HEK293T (cell line): ENCODE data around the gene PLEKHA6.

Source experiments
- ARNT ChIP-seq: fragments of 450-650 bp; IDR thresholded peaks from 2 replicates; pipeline ENCODE4 v1.6.1; 2017; ENCODE audit warnings: mild to moderate bottlenecking
- CTBP1 ChIP-seq: fragments of 450-650 bp; IDR thresholded peaks from 2 replicates; pipeline ENCODE4 v1.6.1; 2016; ENCODE audit warnings: borderline replicate concordance
- ELF4 ChIP-seq: fragments of 450-650 bp; IDR thresholded peaks from 2 replicates; pipeline ENCODE4 v1.6.1; 2017; ENCODE audit warnings: antibody characterized with exemption
- FOXA1 ChIP-seq: fragments of 450-650 bp; IDR thresholded peaks from 2 replicates; pipeline ENCODE4 v1.6.1; 2016; ENCODE audit warnings: mild to moderate bottlenecking
- FOXK2 ChIP-seq: fragments of 450-650 bp; IDR thresholded peaks from 2 replicates; pipeline ENCODE4 v1.6.1; 2016; ENCODE audit warnings: mild to moderate bottlenecking
- FOXM1 ChIP-seq: fragments of 450-650 bp; IDR thresholded peaks from 2 replicates; pipeline ENCODE4 v1.6.1; 2017; ENCODE audit warnings: mild to moderate bottlenecking, borderline replicate concordance
- PKNOX1 ChIP-seq: fragments of 450-650 bp; IDR thresholded peaks from 2 replicates; pipeline ENCODE4 v1.6.1; 2016
- SP1 ChIP-seq: fragments of 450-650 bp; IDR thresholded peaks from 2 replicates; pipeline ENCODE4 v1.6.1; 2017

- TF ChIP-seq ARNT (no peak), ELF4 (no peak), PKNOX1 (no peak), SP1 (no peak), FOXA1 (no peak), FOXK2 (no peak), CTBP1 (no peak), FOXM1 (no peak)
Observed at GRCh38 chr1:204341380-204341779, 18.3 kb downstream of the PLEKHA6 start.
